Endometrial microvascular endothelial cells (primary cell): ENCODE results near the gene HLA-DQA2. TPM values are rescaled to one million over a fixed set of nuclear protein-coding genes. Genes with fewer than 3 reads are reported as not detected.
"Not testable (repeated sequence)": the region's sequence is repeated elsewhere in the genome, so short reads cannot be mapped to it uniquely, and the experiment has no call there.

Experiments
- in situ Hi-C: cut with HindIII; loops from 2 replicates; pipeline ENCODE4 v1.10.0; 2017; ENCODE audit warnings: low sequenced_read_pairs, low pct_unique_long_range_greater_than_20kb; ENCODE audit errors: inconsistent ontology term
- total RNA-seq: library from RNA; depleted of rRNA; stranded (reverse); fragments of >200 nt; gene quantifications from one replicate; pipeline ENCODE4 v1.2.3, GENCODE V29; 2015; ENCODE audit errors: inconsistent ontology term

Gene HLA-DQA2
- total RNA-seq, 1 donor from 2014 or later: not detected

DNA sequence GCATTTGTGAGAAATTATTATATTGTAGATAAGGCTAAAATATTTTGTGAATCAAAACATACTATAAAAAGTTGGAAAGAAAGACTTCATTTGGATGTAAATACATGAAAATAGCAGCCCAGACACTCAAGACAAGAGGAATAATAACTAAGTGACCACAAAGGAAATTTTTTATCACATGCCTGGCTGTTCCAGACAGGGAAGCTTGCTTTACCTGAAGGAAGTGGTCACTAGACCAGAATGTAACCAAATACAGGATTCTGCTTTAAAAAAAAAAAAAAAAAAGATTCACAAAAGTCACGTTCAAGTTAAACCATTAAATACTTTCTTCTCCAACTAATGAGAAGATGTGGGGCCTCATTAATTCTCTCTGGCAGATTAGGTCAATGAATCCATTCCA, 31.5 kb downstream of the HLA-DQA2 start:
- in situ Hi-C loops: no loop called here

DNA sequence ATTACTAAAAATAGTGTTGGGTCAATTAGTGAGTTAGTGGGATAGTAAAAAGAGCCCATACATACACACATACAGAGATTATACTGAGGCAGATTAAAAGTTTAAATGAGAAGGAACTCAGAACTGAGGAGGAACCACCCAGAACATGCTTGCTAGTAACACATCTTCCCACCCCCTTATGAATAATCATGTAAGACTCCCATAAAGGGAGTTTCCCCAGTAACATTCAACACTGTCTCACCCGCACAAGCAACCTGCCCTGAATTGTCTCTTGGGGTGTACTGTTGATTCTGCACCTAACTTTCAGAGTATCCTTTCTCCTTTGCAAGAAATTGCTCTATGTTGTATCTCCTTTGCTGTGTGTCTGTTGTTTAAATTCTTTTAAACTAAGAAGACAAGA, 33.2 kb downstream of the HLA-DQA2 start:
- in situ Hi-C loops: no loop called here

DNA sequence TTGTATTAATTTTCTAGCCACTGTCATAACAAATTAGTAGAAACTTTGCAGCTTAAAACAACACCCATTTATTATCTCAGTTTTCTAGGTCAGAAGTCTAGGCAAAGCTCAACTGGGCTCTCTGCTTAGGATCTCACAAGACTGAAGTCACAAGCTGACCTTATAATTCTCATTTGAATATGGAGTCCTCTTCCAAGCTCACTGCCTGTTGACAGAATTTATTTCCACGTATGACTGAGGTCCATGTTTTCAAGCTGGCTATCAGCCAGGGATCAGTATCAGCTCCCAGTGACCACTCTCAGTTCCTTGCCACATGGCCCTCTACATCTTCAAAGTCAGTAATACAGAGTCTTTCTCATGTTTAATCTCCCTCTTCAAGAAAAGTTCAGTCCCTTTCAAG, 33.9 kb downstream of the HLA-DQA2 start:
- in situ Hi-C loops: no loop called here

DNA sequence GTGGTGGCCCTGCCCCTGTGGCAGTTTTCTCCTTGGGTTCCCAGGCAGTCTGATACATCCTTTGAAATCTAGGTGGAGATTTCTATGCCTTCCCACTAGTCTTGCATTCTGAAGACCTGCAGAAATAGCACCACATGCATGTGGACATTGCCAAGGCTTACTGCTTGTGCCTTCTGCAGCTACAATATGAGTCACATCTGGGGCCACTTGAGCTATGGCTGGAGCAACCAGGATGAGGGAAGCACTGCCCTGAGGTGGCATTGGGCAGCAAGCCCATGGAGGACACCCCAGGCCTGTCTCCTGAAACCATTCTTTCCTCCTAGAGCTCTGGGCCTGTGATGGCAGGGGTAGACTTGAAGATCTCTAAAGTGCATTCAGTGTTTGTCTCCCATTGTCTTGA, 37.8 kb downstream of the HLA-DQA2 start:
- in situ Hi-C loops: no loop called here

DNA sequence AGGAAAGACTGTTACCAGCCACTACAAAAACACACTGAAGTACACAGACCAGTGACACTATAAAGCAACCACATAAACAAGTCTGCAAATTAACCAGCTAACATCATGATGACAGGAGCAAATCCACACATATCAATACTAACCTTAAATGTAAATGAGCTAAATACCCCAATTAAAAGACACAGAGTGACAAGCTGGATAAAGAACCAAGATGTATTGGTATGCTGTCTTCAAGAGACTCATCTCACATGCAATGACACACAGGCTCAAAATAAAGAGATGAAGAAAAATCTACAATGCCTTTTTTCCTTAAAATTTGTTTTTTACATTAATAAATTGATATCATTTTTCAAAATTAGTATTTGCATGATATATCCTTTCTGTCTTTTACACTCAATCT, 41.7 kb downstream of the HLA-DQA2 start:
- in situ Hi-C loops: not testable (repeated sequence)

DNA sequence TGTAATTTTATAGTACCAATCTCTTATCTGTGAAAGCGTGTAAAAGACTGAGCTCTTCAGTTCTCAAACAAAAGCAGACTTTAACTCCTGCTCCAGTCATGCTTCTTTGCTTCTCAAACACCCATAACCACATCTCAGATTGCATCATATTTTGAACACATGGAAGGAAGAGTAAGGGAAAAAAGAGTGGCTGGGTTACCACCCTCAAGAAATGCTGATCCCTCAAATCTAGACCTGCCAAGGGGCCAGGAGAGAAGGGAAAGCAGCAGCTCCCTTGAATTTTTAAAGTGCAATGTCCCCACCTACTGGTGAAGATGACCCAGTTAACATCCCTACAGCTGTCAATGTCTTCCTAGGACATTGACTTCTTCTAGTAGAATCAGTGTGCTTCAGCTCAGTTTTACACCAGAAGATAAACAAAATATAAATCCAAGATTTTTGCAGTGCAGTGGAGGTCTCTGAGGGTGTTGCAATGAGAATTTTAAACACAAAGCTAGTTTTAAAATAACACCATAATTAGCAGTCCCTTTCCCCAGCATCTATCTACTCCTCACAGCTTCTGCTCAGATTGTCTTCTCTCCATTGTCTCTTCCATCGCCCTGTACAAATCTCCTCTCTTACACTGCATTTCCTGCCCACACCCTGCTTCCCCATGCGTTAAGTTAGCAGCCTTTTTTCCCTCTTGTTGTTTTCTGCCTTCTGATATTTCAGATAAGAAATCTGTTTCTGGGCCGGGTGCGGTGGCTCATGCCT, 44.8 kb downstream of the HLA-DQA2 start:
- in situ Hi-C loops: no loop called here

DNA sequence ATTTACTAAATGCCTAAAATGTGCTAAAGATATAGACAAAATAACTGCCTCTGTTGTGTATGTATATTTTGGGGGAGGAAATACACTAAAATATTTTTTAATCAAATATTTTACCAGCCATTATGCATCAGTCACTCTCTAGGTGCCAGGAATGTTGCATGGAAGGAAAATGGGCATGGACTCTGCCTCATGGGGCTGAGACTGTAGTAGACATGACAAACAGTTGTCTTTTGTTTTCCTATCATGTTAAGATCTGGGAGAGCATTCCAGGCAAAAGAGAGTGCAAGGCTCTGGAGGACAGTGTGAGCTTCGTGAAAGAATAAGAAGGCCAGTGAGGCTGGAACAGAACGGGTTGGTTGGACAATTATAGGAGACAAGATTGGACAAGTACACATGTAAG, 49.1 kb downstream of the HLA-DQA2 start:
- in situ Hi-C loops: no loop called here

DNA sequence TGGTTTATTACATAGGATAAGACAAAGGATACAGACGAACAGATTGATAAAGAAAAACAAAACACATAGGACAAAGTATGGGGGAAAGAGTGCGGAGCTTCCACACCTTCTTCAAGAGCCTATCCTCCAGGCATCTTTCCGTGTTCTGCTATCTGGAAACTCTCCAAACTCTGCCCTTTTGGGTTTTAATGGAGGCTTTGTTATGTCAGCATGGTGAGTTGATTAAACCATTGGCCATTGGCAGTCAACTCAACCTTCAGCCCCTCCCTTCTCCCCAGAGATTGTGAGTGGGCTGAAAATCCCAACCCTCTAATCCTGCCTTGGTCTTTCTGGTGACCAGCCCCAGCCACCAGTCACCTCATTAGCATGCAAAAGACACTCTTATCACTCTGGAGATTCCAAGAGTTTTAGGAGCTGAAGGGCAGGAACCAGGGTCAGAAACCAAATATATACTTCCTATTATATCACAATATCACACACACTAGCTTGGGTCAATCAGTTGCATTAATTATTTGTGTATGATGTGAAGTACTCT, 51.8 kb downstream of the HLA-DQA2 start:
- in situ Hi-C loops: no loop called here

DNA sequence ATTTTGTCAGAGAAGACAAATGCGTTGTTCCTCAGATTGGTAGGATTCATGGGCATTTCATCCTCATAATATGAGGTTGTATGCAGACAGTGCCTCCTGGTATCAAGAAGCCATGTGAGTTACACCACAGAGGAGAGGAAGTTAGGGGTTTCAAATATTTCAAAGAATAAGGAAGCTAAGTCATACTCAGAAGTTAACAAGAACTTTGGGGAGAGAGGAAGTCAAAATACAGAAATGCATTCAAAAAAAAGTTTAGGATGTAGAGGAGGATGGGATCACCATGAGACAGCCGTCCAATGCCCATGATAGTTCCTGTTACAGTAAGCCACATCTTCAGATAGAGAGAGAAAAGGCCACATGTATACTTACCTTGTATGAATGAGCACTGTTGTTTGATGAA, 53.3 kb downstream of the HLA-DQA2 start:
- in situ Hi-C loops: no loop called here

Other genes starting within 250 kb of the HLA-DQA2 start
- 0.37 TPM for gene HLA-DRB5, start 211.1 kb upstream of the HLA-DQA2 start, total RNA-seq
- gene HLA-DRB1, start 151.5 kb upstream of the HLA-DQA2 start, total RNA-seq: 28.9 TPM
- not detected for gene HLA-DQA1, start 104.0 kb upstream of the HLA-DQA2 start, total RNA-seq
- not detected for gene HLA-DQB1, start 74.7 kb upstream of the HLA-DQA2 start, total RNA-seq
- not detected for gene HLA-DQB2, start 22.1 kb downstream of the HLA-DQA2 start, total RNA-seq
- gene HLA-DOB, start 75.6 kb downstream of the HLA-DQA2 start, total RNA-seq: 1.0 TPM
- 27.4 TPM for gene TAP2, start 97.3 kb downstream of the HLA-DQA2 start, total RNA-seq
- 106 TPM for gene PSMB8, start 102.7 kb downstream of the HLA-DQA2 start, total RNA-seq
- gene TAP1, start 112.3 kb downstream of the HLA-DQA2 start, total RNA-seq: 106 TPM
- gene PSMB9, start 112.8 kb downstream of the HLA-DQA2 start, total RNA-seq: 97.9 TPM
- gene HLA-DMB, start 199.6 kb downstream of the HLA-DQA2 start, total RNA-seq: 3.3 TPM
- 7.3 TPM for gene HLA-DMA, start 211.7 kb downstream of the HLA-DQA2 start, total RNA-seq
- gene BRD2, start 227.2 kb downstream of the HLA-DQA2 start, total RNA-seq: 105 TPM